ENCODE measurements around the gene GLUL. TPM values are rescaled to one million over a fixed set of nuclear protein-coding genes. Genes with fewer than 3 reads are reported as not detected.

GLUL gene
- total RNA-seq: 100 to 1,000 TPM; 462 to 760 TPM
- long read RNA-seq, full-length matches to known transcripts: 83 of 174 reads
- long read RNA-seq, partial matches to known transcripts: 29 of 174 reads
- long read RNA-seq, other reads (novel, unspliced or antisense): 62 of 174 reads

DNA sequence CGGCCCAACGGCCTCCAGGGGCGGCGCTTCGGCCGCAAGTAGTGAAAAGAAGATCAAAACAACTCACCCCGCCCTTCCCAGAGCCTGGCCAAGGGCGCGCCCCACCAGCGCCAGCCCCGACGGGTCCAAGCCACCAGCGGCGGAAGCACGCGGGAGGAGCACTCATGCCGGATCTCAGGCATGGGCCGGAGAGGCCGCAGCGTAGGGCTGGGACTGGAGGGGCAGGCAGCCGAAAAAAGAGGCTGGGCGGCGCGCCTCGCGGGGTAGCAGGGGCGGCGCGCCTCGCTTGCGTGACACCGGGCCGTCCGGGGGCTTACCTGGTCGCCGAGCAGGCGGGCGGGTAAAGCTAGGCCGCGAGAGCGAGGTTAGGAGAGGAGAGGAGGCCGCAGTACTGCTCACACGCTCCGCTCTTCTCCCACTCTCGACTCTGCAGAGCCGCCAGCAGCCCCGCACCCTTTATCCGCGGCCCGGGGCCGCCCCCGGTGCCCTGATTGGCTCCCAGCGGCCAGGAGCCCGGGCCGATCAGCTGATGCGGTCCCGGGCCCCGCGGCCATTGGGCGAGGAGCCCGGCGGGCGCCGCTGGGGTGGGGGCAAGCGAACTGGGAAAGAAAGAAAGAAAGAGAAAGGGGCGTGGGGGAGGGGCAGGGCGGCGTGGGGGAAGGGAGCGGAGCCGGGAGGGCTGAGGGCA lies at the start of gene GLUL:
TSS of gene GLUL (minus strand) at position 429 of the 688 bp plus-strand sequence. CDS start 3,053 bp downstream, outside the sequence.
- DNase-seq (peak; percentile 93), ATAC-seq (peak; percentile 93 to 95)
- intact Hi-C loops (cut with DNase I): loop anchor here in 1 of 2 donors (5.0 to 10.0 kb wide), 2 partner anchors 99 to 137 kb away; no protein-coding TSS in a partner anchor

DNA sequence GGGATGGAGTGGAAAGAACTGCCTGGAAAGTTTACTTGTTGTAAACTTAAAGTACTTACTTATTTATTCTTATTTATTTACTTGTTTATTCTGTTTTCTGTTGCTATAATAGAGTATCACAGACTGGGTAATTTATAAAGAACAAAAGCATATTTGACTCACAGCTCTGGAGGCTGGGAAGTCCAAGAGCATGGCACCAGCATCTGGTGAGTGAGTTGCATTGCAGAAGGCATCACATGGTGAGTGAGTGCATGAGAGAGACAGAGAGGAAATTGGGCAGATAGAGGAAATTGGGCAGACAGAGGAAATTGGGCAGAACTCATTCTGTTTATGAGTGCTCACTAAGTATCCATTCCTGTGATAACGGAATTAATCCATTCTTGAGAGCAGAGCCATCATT lies 46.7 kb upstream of the GLUL start:
- intact Hi-C loops (cut with DNase I): no loop called here

DNA sequence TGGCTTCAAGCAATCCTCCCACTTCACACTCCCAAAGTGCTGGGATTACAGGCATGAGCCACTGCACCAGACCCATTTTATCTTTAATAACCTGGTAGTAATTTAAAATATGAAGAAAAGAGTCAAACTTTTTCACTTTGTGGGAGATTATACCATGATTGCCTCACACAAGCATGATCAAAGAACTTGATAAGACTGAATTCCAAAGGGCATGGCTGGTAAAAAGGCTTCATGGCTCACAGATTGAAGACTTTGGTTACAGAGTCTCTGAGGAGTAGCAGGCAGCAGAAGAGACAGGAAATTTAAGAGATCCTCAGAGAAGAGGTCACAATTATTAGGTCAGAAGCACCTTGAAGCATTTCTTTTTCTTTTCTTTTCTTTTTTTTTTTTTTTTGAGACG lies 42.0 kb upstream of the GLUL start:
- intact Hi-C loops (cut with DNase I): no loop called here
- no peak for ATAC-seq
- no peak for DNase-seq

More for the DNA sequence above, 46.7 kb upstream of the GLUL start:
- DNase-seq (no peak), ATAC-seq (no peak)

DNA sequence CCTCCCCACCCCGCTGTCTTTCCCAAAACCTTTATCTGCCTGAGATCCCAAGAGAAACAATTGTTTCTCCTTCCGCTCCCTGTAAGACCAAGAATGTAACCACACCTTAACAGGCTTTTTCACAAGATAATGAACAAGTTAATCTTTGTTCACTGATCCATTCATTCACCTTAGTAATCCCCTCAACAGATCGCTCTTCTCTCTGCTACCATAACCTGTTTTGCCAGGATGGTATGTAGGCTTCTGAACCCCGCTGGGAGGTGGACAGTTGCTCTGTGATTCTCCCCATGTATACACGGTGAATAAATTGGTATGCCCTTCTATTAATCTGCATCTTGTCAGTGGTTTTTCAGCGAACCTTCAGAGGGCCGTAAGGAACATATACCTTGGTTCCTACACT lies 39.7 kb upstream of the GLUL start:
- intact Hi-C loops (cut with DNase I): no loop called here
- no peak for ATAC-seq
- no peak for DNase-seq

DNA sequence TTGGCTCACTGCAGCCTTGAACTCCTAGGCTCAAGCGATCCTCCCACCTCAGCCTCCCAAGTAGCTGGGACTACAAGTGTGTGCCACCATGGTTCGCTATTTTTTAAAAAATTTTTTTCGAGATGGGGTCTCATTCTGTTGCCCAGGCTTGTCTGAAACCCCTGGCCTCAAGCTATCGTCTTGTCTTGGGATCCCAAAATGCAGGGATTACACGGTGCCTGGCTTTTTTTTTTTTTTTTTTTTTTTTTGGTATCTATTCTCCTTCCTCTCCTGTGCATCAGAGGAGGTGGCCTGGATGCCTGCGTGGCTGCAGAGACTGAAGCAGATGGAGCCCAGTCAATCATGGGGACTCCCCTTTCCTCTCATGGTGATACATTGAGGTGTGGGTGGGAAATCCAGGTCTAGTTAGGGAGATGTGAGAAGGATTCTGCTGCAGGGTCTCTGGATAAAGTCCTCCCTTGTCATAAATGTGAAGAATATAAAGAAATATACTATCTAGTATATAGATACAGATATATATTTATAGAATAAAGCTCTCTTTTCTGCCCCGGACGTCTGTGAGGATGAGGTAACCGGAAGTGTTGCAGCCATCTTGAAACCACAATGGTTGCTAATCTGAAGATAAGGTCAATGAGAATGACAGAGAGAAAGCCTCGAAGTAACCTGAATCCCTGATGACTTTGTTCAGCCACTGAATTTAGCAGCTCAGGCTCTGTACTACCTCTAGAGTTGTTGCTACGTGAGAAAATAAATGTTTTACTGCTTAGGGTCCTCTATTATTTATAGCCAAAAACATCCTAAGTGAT lies 38.9 kb upstream of the GLUL start:
- no peak for DNase-seq
- intact Hi-C loops (cut with DNase I): no loop called here
- no peak for ATAC-seq

DNA sequence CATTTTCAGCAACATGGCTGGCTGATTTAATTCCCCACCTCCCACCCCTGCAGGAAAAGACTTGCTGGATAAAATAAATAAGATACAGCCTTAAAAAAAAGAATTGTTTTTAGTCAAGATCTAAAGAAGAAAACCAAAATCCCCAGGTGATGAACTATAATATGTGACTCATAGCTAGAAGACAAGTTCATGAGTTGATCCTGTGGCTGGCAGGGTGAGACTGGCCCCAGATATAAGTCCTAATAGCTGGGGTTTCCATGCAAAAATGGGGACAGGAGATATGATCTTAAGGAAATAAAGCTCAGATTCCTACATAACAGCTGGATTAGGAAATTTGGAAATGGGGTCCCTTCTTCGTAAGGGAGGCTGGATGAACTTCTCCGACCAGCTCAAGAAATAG lies 36.5 kb upstream of the GLUL start:
- no peak for DNase-seq
- intact Hi-C loops (cut with DNase I): no loop called here
- no peak for ATAC-seq

DNA sequence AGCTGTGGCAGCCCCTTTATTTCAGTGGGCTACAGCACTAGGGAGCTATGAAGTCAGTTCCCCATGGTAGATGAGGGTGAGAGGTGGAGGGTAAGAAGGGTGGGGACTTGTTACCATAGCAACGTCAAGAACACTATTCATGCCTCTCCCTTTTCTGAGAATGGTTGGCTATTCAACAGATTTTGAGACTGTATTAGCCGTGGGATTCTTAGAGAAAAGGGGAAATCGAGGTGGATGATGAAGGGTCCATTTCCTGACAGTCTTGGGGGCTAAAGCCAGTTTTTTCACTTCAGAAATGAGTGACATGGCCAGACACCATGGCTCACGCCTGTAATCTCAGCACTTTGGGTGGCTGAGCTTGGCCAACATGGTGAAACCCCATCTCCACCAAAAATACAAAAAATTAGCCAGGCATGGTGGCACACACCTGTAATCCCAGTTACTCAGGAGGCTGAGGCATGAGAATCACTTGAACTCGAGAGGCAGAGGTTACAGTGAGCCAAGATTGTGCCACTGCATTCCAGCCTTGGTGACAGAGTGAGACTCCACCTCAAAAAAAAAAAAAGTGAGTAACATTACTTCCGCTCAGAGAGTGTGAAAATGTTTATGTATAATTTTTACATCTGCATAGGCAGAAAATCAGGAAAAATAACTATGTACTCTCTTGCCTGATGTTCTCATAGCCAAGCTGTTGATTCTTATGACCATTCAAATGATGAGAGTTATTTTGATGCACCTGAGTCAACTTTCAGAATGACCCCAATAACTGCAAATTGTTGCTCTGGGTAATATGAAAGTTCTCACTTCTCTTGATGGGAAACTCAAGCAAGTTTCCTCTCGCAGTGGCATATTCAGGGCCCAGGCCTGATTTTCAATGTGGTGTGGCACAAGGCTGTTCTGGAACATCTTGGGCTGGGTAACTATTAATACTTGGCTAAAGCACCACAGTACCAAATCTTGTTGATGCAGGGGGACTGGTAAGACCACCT lies 35.1 kb upstream of the GLUL start:
- DNase-seq (no peak), ATAC-seq (no peak)
- intact Hi-C loops (cut with DNase I): no loop called here

DNA sequence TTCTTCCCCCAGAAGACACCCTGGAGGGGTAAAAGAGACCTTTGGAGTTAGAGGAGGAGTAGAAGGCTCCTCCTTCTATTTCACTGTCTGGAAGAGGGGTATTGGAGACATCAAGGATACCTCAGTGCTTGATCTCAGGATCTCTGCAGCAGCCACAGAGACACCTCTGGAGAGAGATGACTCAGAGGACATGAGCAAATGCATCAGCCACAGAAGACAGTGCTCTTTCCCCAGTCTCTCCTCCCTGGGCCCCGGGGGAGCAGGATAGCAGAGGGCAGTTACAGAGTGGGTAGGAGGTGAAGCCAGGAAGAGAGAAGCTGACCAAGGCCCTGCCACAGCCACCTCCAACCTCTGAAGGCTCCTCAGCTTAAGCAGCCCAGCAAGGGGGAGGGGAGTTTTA lies 24.2 kb upstream of the GLUL start:
- DNase-seq: no peak
- intact Hi-C loops (cut with DNase I): no loop called here
- no peak for ATAC-seq

DNA sequence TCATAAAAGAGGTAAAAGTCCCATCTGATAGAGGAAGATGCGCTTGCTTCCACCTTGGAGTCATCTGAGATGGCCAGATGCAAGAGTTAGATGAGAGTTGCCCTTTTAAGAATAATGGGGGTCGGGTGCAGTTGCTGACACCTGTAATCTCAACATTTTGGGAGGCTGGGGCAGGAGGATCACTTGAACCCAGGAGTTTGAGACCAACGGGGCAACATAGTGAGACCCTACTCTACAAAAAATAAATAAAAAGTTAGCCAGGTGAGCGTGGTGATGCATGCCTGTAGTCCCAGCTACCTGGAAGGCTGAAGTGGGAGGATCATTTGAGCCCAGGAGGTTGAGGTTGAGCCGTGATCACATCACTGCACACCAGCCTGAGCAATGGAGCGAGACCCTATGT lies 22.4 kb upstream of the GLUL start:
- DNase-seq (no peak), ATAC-seq (no peak)
- intact Hi-C loops (cut with DNase I): no loop called here

DNA sequence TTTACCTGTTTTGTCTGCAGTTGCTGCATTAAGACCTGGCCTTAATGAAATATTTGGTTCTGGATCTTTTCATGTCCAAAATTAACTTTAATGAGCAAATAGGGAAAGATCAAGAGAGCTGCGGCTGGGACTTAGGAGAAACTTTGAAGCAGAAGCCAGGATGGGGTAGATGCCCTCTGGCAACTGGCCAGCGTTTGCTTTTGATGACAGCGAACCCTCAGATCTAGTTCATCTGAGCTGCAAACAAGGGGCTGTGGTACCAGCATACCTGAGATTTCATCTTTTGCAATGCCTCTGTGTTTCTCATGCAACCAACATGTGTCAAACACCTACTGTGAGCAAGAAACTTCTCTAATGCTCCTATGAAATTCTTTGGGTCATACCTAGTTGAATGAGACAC lies 21.9 kb upstream of the GLUL start:
- no peak for ATAC-seq
- no peak for DNase-seq
- intact Hi-C loops (cut with DNase I): no loop called here

DNA sequence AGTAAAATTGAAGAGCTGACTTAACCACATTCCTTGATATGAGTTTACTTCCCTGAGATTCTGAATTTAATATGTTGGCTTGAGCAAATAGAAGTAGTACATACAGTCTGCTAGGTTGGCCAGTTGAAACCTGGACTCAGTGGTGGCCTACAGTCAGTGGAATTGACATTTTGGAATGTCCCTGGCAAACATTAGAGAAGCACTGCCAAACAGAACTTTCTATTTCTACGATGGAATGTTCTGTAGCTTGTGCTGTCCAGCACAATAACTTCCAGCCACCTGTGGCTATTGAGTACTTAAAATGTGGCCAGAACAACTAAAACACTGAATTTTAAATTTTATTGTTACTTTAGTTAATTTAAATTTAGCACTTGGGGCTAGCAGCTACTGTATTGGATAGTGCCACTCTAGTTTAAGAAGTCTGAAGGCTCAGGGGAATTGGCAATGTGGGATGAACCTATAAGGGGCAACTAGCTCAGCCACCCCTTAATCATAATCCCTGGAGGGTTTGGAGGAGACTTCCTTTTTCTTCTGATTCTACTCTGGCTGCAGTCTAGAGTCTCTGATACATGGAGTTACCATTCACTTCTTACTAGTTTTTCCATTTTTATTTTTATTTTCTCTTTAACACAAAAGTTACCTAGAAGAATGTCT lies 19.2 kb upstream of the GLUL start:
- no peak for DNase-seq
- peak; percentile 57 to 91 for ATAC-seq
- intact Hi-C loops (cut with DNase I): no loop called here

DNA sequence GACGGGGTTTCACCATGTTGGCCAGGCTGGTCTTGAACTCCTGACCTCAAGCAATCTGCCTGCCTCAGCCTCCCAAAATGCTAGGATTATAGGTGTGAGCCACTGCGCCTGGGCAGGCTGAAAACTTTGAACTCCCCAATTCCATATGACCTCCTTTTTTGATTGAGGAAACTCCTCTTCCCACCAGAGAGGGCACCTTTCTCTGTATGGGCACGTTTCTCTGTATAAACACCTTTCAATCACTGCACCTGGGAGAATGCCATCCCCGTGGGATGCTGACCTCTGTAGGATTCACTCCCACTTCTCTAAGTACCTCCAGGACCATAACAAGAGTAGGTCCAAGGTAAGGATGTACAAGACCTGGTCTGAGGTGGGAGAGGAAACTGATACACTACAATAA lies 18.5 kb upstream of the GLUL start:
- intact Hi-C loops (cut with DNase I): no loop called here
- no peak for DNase-seq
- ATAC-seq: no peak

DNA sequence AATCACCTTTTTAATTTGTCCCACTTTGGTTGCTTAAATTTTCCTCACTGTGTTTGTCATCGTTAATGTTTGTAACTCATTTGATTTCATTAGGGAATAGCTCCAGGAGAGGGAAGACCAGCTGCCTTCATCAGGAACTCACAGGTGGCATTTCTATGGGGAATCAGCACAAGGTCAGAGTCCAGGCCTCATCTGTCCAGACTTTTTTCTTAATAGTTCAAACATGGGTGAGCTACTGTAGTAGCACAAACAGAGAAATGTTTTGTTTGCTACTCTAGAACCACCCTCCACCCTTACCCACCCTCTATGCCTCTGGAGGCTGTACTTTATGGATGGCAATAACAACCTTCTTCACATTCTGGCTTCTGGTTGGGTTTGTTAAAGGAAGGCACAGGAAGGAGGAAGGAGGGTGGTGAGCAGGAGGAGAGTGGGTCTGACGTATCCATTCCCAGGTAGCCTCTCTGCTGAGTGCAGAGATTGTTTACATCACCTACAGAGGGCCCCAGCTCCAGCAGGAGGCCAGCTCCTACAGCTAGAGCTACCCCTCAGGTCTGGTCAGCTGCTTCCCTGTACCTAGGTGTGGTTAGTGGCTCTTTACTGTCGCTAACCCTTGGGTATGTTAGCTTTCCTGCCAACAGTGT lies 17.0 kb upstream of the GLUL start:
- no peak for DNase-seq
- no peak for ATAC-seq
- intact Hi-C loops (cut with DNase I): no loop called here

DNA sequence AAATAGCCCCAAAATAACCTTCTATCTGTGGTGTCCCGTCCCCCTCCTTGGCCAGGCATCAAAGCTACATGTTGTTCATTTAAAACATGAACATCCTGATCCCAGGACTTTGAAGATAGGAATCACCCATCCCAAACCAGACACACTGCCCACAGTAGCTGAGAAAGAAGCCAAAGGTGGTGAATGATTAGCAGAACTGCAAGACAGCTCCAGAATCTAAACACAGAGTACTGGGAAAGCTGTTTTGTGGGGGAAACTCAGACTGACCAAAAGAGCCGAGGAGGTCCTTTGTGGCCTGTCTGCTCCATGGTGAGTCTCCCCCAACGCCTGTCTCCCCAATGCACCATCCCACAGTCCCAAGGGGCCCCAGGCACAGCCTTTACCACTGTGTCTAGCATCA lies 16.1 kb upstream of the GLUL start:
- DNase-seq: no peak
- intact Hi-C loops (cut with DNase I): no loop called here
- ATAC-seq: no peak

DNA sequence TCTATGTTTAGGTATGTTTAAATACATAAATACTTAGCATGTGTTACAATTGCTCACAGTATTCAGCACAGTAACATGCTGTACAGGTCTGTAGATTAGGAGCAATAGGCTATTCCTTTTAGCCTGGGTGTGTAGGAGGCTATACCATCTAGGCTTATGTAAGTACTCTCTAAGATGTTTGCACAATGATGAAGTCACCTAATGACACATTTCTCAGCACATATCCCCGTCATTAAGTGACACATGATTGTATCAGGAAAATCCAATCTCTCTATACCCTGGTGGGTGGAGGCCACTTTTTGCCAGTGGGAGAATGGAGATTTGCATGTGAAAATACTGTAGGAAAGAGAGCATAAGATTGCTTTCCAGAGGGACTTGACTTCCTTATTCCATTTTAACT lies 14.4 kb upstream of the GLUL start:
- intact Hi-C loops (cut with DNase I): no loop called here

DNA sequence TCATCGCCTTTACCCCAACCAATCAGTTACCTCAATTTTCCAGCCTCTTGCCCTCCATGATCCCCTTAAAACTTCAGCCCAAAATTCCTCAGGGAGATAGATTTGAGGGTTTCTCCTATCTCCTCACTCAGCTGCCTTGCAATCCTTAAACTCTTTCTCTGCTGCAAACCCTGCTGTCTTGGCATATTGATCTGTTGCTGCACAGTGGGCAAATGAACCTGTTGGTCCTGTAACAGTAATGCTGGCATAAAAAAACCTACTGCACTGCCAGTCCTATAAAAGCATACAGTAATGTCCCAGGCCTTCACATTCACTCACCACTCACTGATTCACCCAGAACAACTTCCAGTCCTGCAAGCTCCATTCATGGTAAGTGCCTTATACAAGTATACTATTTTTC lies 14.0 kb upstream of the GLUL start:
- DNase-seq (no peak), ATAC-seq (no peak)
- intact Hi-C loops (cut with DNase I): no loop called here

More for the DNA sequence above, 14.4 kb upstream of the GLUL start:
- ATAC-seq (no peak), DNase-seq (no peak)

DNA sequence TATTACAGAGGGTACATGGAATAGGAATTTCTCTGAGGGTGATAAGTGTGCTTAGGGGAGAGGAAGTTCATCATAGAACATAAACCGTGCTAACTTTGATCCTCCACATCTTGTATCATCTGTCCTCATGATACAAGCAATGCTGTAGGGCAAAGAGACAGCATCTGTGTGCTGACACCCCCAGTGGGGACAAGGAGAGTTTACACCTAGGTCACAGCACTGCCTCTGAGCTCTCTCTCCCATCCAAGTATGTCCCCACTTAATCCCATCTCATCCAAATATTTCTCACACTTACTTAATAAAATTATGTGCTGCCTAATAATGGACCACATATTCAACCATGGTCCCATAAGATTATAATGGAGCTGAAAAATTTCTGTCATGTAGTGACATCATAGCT lies 13.2 kb upstream of the GLUL start:
- intact Hi-C loops (cut with DNase I): no loop called here
- no peak for DNase-seq
- ATAC-seq: no peak

DNA sequence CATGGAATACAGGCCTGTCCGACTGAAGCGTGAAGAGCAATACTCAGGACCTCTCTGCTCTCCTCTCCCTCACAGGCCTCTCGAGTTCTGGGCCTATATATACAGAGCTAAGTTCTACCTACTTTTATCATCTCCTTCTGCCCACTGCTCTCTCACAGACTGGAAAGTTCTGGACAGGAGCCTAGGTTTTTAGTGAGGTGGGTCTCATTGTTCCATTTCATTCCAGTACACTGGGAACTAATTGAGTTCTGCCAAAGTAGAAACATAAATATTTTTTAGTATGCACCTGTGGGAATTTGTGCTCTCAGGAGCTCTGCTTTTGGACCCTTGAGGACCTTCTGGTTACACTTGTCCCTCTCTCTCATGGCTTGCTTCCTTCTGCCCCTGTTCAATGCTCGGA lies 9.0 kb upstream of the GLUL start, which contains the start of gene TEDDM1:
TSS of gene TEDDM1 (minus strand) at position 101 of the 400 bp plus-strand sequence. CDS start 182 bp downstream, outside the sequence.
- intact Hi-C loops (cut with DNase I): no loop called here
- no peak for DNase-seq
- no peak for ATAC-seq
